Measurements from ENCODE around the gene UBTD2. TPM values are rescaled to one million over a fixed set of nuclear protein-coding genes. Genes with fewer than 3 reads are reported as not detected.

The UBTD2 gene
- total RNA-seq, 1 experiment from 2014 or later, result 22.7 TPM

- TF ChIP-seq PRDM15 (CRISPR knock-in tag; IDR thresholded peaks at IDR 0.05) (no peak), ATF3 (CRISPR knock-in tag; conservative IDR thresholded peaks at IDR 0.05) (no peak), RELA (CRISPR knock-in tag; IDR thresholded peaks at IDR 0.05; ENCODE audit: borderline replicate concordance) (no peak), TEAD4 (CRISPR knock-in tag; IDR thresholded peaks at IDR 0.05) (no peak), ZNF671 (CRISPR knock-in tag; IDR thresholded peaks at IDR 0.05) (no peak), ERG (CRISPR knock-in tag; IDR thresholded peaks at IDR 0.05) (no peak)
Measured at GRCh38 chr5:172315587-172316493, 32.3 kb upstream of the UBTD2 start (continued).

- DNase-seq (ENCODE audit: low spot score) (no peak), ATAC-seq (no peak)
- Mint-ChIP-seq H3K9me3 (no peaks in the 10 kb centered on the region), H3K4me1 (peaks cover 4% of the 10 kb centered on the region; the same call in 1 of the 2 replicates), H3K27ac (no peak overlapping the region), H3K36me3 (no peaks in the 10 kb centered on the region), H3K4me3 (no peak overlapping the region), H3K27me3 (ENCODE audit: low read depth) (no peaks in the 10 kb centered on the region; the same call in 1 of the 2 replicates)
- CTCF ChIA-PET, result interaction anchor here (0.6 to 1.2 kb wide), 2 partner anchors 21 to 456 kb away, joined by 4 to 5 read pairs; no protein-coding TSS in a partner anchor
- POLR2A ChIA-PET, result no interaction called here
- TF ChIP-seq ZNF232 (CRISPR knock-in tag; IDR thresholded peaks at IDR 0.05) (no peak), GRHL2 (CRISPR knock-in tag; IDR thresholded peaks at IDR 0.05; ENCODE audit: insufficient replicate concordance, severe bottlenecking) (no peak), HMGXB4 (CRISPR knock-in tag; IDR thresholded peaks at IDR 0.05) (no peak), FOXJ3 (CRISPR knock-in tag; IDR thresholded peaks at IDR 0.05; ENCODE audit: borderline replicate concordance) (no peak), ARID4B (CRISPR knock-in tag; IDR thresholded peaks at IDR 0.05; ENCODE audit: borderline replicate concordance) (no peak), FOXP1 (CRISPR knock-in tag; IDR thresholded peaks at IDR 0.05; ENCODE audit: borderline replicate concordance) (no peak), ESRRA (CRISPR knock-in tag; IDR thresholded peaks at IDR 0.05; ENCODE audit: borderline replicate concordance) (no peak), RORB (CRISPR knock-in tag; IDR thresholded peaks at IDR 0.05) (no peak)
Measured at GRCh38 chr5:172313915-172314314, 30.4 kb upstream of the UBTD2 start.

Measured in WTC11 (cell line).